NT2/D1 (cell line): Measurements from ENCODE around the gene GYPE.
"Not testable (repeated sequence)": the region's sequence is repeated elsewhere in the genome, so short reads cannot be mapped to it uniquely, and the experiment has no call there.

ENCODE experiments used
- DNase-seq: peaks from one replicate; pipeline ENCODE4 v3.0.0-alpha.2; 2011; ENCODE audit warnings: low read depth, low spot score
- H3K27me3 ChIP-seq: 2 replicates; pipeline ENCODE4 v1.6.0; 2011; ENCODE audit warnings: mild to moderate bottlenecking; ENCODE audit not compliant: insufficient read length, insufficient read depth
- H3K36me3 ChIP-seq: 2 replicates; pipeline ENCODE4 v1.6.1; 2011; ENCODE audit warnings: mild to moderate bottlenecking, low read length, mixed read lengths; ENCODE audit not compliant: insufficient read depth, insufficient read length
- H3K4me1 ChIP-seq: 2 replicates; pipeline ENCODE4 v1.5.1; 2011; ENCODE audit not compliant: insufficient read depth, insufficient read length
- H3K4me3 ChIP-seq: 2 replicates; pipeline ENCODE4 v1.5.1; 2011; ENCODE audit warnings: low read depth; ENCODE audit not compliant: insufficient read length
- H3K9ac ChIP-seq: 2 replicates; pipeline ENCODE4 v1.6.0; 2011; ENCODE audit warnings: low read depth; ENCODE audit not compliant: insufficient read length
- H3K9me3 ChIP-seq: 2 replicates; pipeline ENCODE4 v1.5.1; 2011; ENCODE audit warnings: mild to moderate bottlenecking, low read length; ENCODE audit not compliant: insufficient read depth
- SUZ12 ChIP-seq: IDR thresholded peaks from 2 replicates; pipeline ENCODE4 v1.6.1; 2011; ENCODE audit not compliant: insufficient read length, insufficient read depth; ENCODE audit errors: extremely low read depth
- YY1 ChIP-seq: IDR thresholded peaks from 2 replicates; pipeline ENCODE4 v1.6.1; 2011; ENCODE audit not compliant: insufficient read length, insufficient read depth
- ZNF274 ChIP-seq: IDR thresholded peaks from 2 replicates; pipeline ENCODE4 v1.6.1; 2011; ENCODE audit warnings: mild to moderate bottlenecking, low read depth, low read length

The GYPE gene

DNA sequence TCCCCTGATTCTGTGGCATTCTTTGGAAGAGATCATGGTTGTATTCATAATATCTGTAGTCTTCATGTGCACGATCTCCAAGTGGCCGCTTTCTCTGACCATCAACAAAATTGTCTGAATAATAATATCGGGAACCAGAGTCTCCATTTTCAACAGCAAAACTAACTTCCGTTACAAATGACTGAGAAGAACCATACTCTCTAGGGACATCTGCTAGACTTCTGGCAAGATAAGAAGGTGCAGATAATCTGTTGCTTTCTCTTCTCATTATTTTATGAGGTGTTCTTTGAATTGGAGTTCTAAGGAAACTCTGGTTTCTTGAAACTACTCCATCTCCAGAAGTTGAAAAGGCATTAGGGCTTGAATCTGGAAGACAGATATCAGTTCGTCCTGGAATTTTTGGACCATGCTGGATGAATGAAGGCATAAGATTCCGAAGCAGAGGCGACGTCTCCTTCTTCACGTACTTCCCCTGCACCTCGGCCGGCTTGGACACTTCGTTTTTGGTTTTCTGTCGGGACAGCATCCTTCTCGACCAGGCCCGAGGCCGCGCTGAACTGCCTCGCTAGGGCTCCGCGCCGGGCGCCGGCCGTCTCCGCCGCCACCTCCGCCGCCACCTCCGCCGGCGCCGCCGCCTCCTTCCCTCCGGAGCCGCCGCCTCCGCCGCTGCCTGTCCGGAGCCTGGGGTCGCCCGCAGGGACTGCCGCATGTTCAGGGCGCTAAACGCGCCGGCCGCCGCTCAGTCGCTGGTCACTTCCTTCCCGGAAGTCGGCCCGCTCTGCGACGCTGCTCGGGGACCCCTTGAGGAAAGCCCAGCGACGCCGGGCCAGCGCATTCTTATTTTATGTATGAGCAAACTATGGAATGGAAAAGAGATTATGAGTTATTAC, 6.4 kb upstream of the GYPE start:
- not testable (repeated sequence) for H3K9ac ChIP-seq, H3K27me3 ChIP-seq, H3K4me1 ChIP-seq, H3K9me3 ChIP-seq, H3K36me3 ChIP-seq, DNase-seq, H3K4me3 ChIP-seq

DNA sequence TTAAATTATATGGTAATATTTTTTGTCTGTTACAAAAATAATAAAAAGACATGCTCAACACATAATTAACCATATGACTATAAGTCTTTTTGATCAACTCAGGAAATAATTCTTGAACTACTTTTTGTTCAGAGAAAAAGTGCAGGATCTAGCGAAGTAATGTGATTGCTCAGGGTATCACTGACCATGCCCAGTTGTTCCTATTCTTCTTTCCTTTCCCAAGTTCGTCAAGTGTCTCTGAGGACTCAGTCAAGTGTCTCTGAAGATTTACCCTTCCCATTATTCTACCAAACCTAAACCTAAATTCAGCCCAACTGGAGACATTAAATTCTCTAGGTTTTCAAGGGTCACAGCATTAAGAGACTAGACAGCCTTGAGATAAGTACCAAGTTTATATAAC, 5.5 kb upstream of the GYPE start:
- not testable (repeated sequence) for H3K4me3 ChIP-seq, H3K27me3 ChIP-seq

DNA sequence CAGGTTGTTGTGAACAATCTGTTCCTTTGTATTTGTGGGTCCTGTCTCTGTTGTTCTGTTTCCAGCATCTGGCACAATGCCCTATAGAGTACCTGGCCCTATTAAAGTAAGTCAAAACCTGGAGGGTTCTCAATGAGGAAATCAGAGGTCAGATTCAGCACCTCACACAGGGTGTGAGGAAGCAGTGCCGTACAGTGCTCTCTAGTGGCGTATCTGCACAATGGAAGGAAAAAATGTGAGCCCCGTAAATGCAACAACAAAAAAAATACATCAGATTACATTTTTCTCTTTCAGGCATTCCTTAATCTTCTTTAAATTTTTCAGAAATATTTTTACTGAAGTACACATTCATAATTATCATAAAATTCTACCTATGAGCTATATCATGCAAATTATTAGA, 2.5 kb upstream of the GYPE start:
- not testable (repeated sequence) for H3K9ac ChIP-seq, H3K4me3 ChIP-seq, H3K4me1 ChIP-seq, H3K9me3 ChIP-seq, H3K36me3 ChIP-seq, DNase-seq, H3K27me3 ChIP-seq

More for the DNA sequence above, 5.5 kb upstream of the GYPE start:
- not testable (repeated sequence) for DNase-seq, H3K4me1 ChIP-seq, H3K36me3 ChIP-seq, H3K9ac ChIP-seq, H3K9me3 ChIP-seq

- DNase-seq, H3K27me3 ChIP-seq, H3K4me3 ChIP-seq, H3K4me1 ChIP-seq, H3K9ac ChIP-seq, H3K9me3 ChIP-seq, H3K36me3 ChIP-seq: not testable (repeated sequence)
These were observed 928 bp downstream of the GYPE start for GRCh38 chr4:143904431-143904830.

- not testable (repeated sequence) for H3K27me3 ChIP-seq, H3K4me1 ChIP-seq, H3K36me3 ChIP-seq, H3K4me3 ChIP-seq, DNase-seq, H3K9ac ChIP-seq, H3K9me3 ChIP-seq
These were observed 15.0 kb downstream of the GYPE start for GRCh38 chr4:143890323-143890722.

- not testable (repeated sequence) for H3K9ac ChIP-seq, H3K27me3 ChIP-seq, H3K36me3 ChIP-seq, DNase-seq, H3K9me3 ChIP-seq, H3K4me3 ChIP-seq, H3K4me1 ChIP-seq
These were observed 17.2 kb downstream of the GYPE start for GRCh38 chr4:143888189-143888588.

DNA sequence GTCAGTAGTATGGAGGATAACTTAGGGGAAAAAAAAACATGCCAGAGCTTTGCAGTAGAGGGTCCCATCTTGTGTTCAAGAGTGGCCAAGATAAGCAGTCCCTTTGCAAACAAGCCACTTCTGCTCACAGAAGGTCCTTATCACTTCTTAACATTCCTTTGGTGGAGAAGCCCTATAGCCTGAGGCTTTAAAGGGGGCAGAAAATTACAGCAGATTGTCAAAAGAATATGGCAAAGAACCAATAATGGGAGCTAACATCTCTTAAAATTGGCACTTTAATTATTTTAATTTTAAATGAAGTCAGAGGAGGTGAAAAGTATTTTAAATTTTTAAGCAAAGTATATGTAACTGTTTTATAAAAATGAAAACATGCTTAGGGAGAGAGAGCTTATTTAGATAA, 20.4 kb downstream of the GYPE start:
- DNase-seq, H3K9ac ChIP-seq, H3K36me3 ChIP-seq, H3K4me1 ChIP-seq, H3K27me3 ChIP-seq, H3K9me3 ChIP-seq, H3K4me3 ChIP-seq: not testable (repeated sequence)

DNA sequence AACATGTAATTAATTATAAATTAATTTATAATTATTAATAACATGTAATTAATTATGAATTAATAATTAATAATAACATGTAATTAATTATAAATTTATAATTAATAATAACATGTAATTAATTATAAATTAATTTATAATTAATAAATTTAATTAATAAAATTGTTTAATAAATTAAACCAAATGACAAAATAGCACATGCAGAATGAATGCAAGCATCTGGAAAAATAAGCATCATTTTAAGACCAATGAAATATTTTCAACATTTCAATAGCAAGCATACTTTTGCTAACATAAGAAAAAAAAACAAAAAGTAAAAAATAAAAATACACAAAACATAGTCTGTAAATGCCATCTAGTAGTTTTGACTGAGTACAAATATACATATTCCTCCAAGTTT, 21.8 kb downstream of the GYPE start:
- no peak for TF ChIP-seq ZNF274
- TF ChIP-seq YY1 = no peak
- no peak for TF ChIP-seq SUZ12
- DNase-seq = no peak
- no peak overlapping the region for H3K4me3 ChIP-seq

GRCh38 chr4:143882892-143883291, 22.5 kb downstream of the GYPE start:
- Histone ChIP-seq H3K9me3 (no peaks in the 10 kb centered on the region), H3K4me1 (no peaks in the 10 kb centered on the region), H3K36me3 (no peaks in the 10 kb centered on the region), H3K9ac (no peak overlapping the region), H3K27me3 (no peaks in the 10 kb centered on the region), H3K4me3 (no peak overlapping the region)
- no peak for DNase-seq
- TF ChIP-seq ZNF274 (no peak), YY1 (no peak), SUZ12 (no peak)

More for the DNA sequence above, 21.8 kb downstream of the GYPE start:
- no peaks in the 10 kb centered on the region for H3K9me3 ChIP-seq
- no peaks in the 10 kb centered on the region for H3K4me1 ChIP-seq
- no peak overlapping the region for H3K9ac ChIP-seq
- H3K36me3 ChIP-seq = no peaks in the 10 kb centered on the region
- H3K27me3 ChIP-seq = no peaks in the 10 kb centered on the region

DNA sequence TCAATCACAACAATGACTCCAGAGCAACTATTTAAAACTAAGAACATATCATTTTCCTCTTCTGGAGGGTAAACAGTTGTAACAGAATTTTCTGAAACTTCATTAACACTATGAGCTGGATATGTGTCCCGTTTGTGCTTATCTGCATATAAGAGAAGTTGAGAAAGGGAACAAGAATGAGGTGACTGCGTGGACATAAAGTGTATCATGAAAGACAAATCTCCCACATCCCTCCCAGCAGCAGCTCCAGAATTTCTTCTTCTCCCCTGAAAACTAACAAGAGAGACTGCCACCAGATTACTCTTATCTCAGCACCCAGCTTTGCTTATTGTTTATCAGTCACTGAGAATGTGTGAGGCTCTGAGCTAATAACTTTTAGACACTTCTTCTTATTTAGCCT, 25.8 kb downstream of the GYPE start:
- H3K4me1 ChIP-seq, H3K9ac ChIP-seq, H3K9me3 ChIP-seq, H3K4me3 ChIP-seq, H3K36me3 ChIP-seq, DNase-seq, H3K27me3 ChIP-seq: not testable (repeated sequence)

DNA sequence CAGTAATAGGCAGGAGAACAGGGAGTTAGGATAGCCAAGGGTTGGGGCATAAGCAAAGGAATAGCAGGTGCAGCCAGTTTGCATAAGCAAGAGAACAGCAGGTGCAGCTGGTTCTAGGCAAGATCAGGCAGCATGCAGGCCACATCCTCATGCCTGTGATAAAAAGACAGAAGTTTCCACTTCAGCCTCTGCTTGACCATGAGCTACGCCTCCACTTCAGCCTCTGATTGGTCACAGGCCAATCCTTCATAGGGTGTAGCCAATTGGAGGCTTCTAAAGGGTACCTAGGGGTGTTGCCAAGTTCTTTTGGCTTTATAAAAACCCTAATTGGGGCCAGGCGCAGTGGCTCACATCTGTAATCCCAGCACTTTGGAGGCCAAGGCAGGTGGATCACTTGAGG, 30.0 kb downstream of the GYPE start:
- H3K4me3 ChIP-seq, DNase-seq, H3K9me3 ChIP-seq, H3K36me3 ChIP-seq, H3K27me3 ChIP-seq, H3K9ac ChIP-seq, H3K4me1 ChIP-seq: not testable (repeated sequence)
